NT2/D1 (cell line): ENCODE measurements around the gene RPN1.

Source experiments
- SUZ12 ChIP-seq: IDR thresholded peaks from 2 replicates; pipeline ENCODE4 v1.6.1; 2011; ENCODE audit not compliant: insufficient read length, insufficient read depth; ENCODE audit errors: extremely low read depth
- YY1 ChIP-seq: IDR thresholded peaks from 2 replicates; pipeline ENCODE4 v1.6.1; 2011; ENCODE audit not compliant: insufficient read length, insufficient read depth
- ZNF274 ChIP-seq: IDR thresholded peaks from 2 replicates; pipeline ENCODE4 v1.6.1; 2011; ENCODE audit warnings: mild to moderate bottlenecking, low read depth, low read length

GRCh38 chr3:128655531-128655930, 4.9 kb upstream of the RPN1 start:
- TF ChIP-seq ZNF274 (no peak), SUZ12 (no peak), YY1 (no peak)
